ENCODE data around the gene RAG2. TPM values are rescaled to one million over a fixed set of nuclear protein-coding genes. Genes with fewer than 3 reads are reported as not detected.

Gene RAG2
- total RNA-seq, 1 experiment from 2014 or later, result 0.10 TPM

DNA sequence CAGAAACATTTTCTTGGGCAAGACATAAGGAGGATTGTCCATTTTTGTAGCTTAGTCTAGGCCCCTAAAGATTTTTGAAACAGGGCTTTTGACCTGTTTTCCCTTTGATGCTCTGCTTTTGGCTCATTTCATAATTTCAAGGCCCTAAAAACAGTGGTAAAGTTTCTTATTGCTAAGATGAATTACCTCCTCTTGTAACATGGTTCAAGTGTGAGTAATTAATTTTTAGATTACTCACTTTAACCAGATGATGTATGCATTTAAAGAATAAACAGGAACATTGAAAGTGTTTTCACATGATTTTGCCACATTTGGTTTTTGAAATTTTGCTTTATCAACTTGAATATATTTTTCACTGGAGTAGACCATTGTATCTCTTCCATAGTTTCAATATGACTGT, 1.2 kb downstream of the RAG2 start:
- ChIA-PET CTCF (no interaction called here), POLR2A (no interaction called here)
- H3K27me3 ChIP-seq (ENCODE audit: control insufficient read depth, insufficient read depth, low read length), result no peaks in the 10 kb centered on the region
- TF ChIP-seq POLR2AphosphoS5 (IDR thresholded peaks at IDR 0.05; ENCODE audit: low read depth, low read length) (no peak), TCF7L2 (IDR thresholded peaks at IDR 0.05; ENCODE audit: low read depth, low read length) (no peak), SIN3A (IDR thresholded peaks at IDR 0.05; ENCODE audit: borderline replicate concordance, insufficient read depth, low read depth, low read length) (no peak)
- TF ChIP-seq, protein P1, sequence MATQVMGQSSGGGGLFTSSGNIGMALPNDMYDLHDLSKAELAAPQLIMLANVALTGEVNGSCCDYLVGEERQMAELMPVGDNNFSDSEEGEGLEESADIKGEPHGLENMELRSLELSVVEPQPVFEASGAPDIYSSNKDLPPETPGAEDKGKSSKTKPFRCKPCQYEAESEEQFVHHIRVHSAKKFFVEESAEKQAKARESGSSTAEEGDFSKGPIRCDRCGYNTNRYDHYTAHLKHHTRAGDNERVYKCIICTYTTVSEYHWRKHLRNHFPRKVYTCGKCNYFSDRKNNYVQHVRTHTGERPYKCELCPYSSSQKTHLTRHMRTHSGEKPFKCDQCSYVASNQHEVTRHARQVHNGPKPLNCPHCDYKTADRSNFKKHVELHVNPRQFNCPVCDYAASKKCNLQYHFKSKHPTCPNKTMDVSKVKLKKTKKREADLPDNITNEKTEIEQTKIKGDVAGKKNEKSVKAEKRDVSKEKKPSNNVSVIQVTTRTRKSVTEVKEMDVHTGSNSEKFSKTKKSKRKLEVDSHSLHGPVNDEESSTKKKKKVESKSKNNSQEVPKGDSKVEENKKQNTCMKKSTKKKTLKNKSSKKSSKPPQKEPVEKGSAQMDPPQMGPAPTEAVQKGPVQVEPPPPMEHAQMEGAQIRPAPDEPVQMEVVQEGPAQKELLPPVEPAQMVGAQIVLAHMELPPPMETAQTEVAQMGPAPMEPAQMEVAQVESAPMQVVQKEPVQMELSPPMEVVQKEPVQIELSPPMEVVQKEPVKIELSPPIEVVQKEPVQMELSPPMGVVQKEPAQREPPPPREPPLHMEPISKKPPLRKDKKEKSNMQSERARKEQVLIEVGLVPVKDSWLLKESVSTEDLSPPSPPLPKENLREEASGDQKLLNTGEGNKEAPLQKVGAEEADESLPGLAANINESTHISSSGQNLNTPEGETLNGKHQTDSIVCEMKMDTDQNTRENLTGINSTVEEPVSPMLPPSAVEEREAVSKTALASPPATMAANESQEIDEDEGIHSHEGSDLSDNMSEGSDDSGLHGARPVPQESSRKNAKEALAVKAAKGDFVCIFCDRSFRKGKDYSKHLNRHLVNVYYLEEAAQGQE (IDR thresholded peaks at IDR 0.05; ENCODE audit: insufficient read depth in 1 of 2, low read depth in 2 of 2, low read length in 1 of 2), result no peak
- TF ChIP-seq, protein P2, sequence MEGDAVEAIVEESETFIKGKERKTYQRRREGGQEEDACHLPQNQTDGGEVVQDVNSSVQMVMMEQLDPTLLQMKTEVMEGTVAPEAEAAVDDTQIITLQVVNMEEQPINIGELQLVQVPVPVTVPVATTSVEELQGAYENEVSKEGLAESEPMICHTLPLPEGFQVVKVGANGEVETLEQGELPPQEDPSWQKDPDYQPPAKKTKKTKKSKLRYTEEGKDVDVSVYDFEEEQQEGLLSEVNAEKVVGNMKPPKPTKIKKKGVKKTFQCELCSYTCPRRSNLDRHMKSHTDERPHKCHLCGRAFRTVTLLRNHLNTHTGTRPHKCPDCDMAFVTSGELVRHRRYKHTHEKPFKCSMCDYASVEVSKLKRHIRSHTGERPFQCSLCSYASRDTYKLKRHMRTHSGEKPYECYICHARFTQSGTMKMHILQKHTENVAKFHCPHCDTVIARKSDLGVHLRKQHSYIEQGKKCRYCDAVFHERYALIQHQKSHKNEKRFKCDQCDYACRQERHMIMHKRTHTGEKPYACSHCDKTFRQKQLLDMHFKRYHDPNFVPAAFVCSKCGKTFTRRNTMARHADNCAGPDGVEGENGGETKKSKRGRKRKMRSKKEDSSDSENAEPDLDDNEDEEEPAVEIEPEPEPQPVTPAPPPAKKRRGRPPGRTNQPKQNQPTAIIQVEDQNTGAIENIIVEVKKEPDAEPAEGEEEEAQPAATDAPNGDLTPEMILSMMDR (IDR thresholded peaks at IDR 0.05), result no peak
- DNase-seq (ENCODE audit: low read depth, low spot score) (no peak), ATAC-seq (no peak)
- in situ Hi-C loops (cut with HindIII; ENCODE audit: low pct_unique_long_range_greater_than_20kb, low sequenced_read_pairs) (no loop called here), intact Hi-C loops (cut with micrococcal nuclease; ENCODE audit: unreplicated experiment) (no loop called here)
- H3K27ac ChIP-seq (ENCODE audit: low read length), result no peak overlapping the region
- BruUV-seq (replicated peaks), result no TSS peak
- H3K4me1 ChIP-seq (ENCODE audit: control insufficient read depth, insufficient read depth, low read length), result no peaks in the 10 kb centered on the region; the same call in 1 of the 2 replicates
- no peaks in the 10 kb centered on the region for H3K9me3 ChIP-seq (ENCODE audit: control insufficient read depth, insufficient read depth, low read depth, low read length)
- no peak overlapping the region for H3K4me3 ChIP-seq (ENCODE audit: low read depth in 2 of 2, low read length in 2 of 2)
- H3K36me3 ChIP-seq (ENCODE audit: control insufficient read depth, insufficient read depth, low read length), result no peaks in the 10 kb centered on the region; the same call in 1 of the 2 replicates

DNA sequence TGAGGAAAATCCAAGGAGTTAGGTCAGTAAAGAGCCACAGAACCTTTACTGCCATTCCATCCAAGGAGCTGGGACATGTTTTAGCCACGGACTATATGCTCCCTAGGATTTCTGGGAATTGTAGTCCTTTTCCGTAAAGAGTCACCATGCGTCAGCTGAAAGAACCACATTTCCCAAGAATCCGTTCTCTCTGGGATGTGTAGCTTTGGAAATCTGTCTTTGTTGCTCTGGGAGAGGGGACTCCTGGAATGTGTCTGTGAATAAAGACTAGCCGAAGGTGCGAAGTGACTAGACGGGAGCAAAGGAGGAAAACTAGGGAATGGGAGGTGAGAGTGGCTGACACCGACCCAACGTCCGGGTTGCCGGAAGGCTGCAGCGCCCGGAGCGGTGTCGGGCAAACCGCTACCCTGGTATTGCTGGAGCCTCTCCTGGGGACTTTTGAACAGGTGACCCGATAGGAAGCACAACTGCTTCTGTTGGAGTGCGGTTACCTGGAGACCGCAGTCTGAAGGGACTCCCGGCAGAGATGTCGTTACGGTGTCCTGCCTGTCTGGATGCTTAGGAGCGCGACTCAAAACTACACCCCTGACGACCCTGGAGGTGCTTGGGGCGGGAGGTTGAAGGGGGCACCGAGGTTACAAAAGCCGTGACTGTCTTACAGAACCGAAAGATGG, 3.6 kb downstream of the RAG2 start, which contains the start of gene IFTAP:
IFTAP (plus strand) TSS at position 187 of the 674 bp plus-strand sequence. CDS start 15,602 bp downstream, outside the sequence.
- CTCF ChIA-PET, result interaction anchor here (0.5 kb wide), 1 partner anchor 306 kb away, joined by 6 read pairs; no protein-coding TSS in a partner anchor
- peak within 1 kb of the TSS; percentile 83 for H3K27ac ChIP-seq (ENCODE audit: low read length)
- TF ChIP-seq, protein P2 (IDR thresholded peaks at IDR 0.05), result no peak
- TF ChIP-seq POLR2AphosphoS5 (IDR thresholded peaks at IDR 0.05; ENCODE audit: low read depth, low read length), result peak; percentile 51; the same call in 1 of the 2 replicates
- intact Hi-C loops (cut with micrococcal nuclease; ENCODE audit: unreplicated experiment) (no loop called here), in situ Hi-C loops (cut with HindIII; ENCODE audit: low pct_unique_long_range_greater_than_20kb, low sequenced_read_pairs) (no loop called here)
- no peaks in the 10 kb centered on the region; the same call in 1 of the 2 replicates for H3K36me3 ChIP-seq (ENCODE audit: control insufficient read depth, insufficient read depth, low read length)
- H3K9me3 ChIP-seq (ENCODE audit: control insufficient read depth, insufficient read depth, low read depth, low read length), result no peaks in the 10 kb centered on the region
- H3K27me3 ChIP-seq (ENCODE audit: control insufficient read depth, insufficient read depth, low read length), result peaks cover 8% of the 10 kb centered on the region; the same call in 1 of the 2 replicates
- H3K4me3 ChIP-seq (ENCODE audit: low read depth in 2 of 2, low read length in 2 of 2), result peak within 1 kb of the TSS; percentile 67 to 95
- POLR2A ChIA-PET, result no interaction called here
- no TSS peak for BruUV-seq (replicated peaks)
- ATAC-seq, result peak; percentile 100
- H3K4me1 ChIP-seq (ENCODE audit: control insufficient read depth, insufficient read depth, low read length), result no peaks in the 10 kb centered on the region; the same call in 1 of the 2 replicates
- DNase-seq (ENCODE audit: low read depth, low spot score), result peak; percentile 57
